H1 (cell line): ENCODE results near the gene TMEM232. TPM values are rescaled to one million over a fixed set of nuclear protein-coding genes. Genes with fewer than 3 reads are reported as not detected.

Experiments
- CTCF ChIA-PET: fragments of 300-600 bp; sonication (Branson Sonifier 250); formaldehyde crosslinking; loops from one replicate; lab custom pipeline; 2021; ENCODE audit not compliant: partially characterized antibody; lab: Charles Lee
- POLR2A ChIA-PET: fragments of 300-600 bp; sonication (Branson Sonifier 250); formaldehyde crosslinking; loops from one replicate; lab custom pipeline; 2021; ENCODE audit warnings: inconsistent platforms; ENCODE audit not compliant: partially characterized antibody; lab: Charles Lee
- DNase-seq, 2 experiments: peaks; one replicate each; pipeline versions ENCODE4 v3.0.0 to v3.0.0-alpha.2; 2010 to 2022; ENCODE audit warnings: low spot score in 2 of 2, low read depth in 1 of 2, mixed read lengths in 1 of 2
- FAIRE-seq: peaks from 2 replicates; lab custom pipeline; 2011; peaks lifted over from hg19 to GRCh38; lab: Jason Lieb, UNC
- H2AFZ ChIP-seq: 2 replicates; pipeline ENCODE4 v1.8.1; 2012; ENCODE audit warnings: low read length, inconsistent platforms
- H2AK5ac ChIP-seq: 2 replicates; pipeline ENCODE4 v1.6.1; 2013; ENCODE audit warnings: low read depth, low read length
- H2BK120ac ChIP-seq: replicated peaks from 2 replicates; pipeline ENCODE3; 2013; ENCODE audit warnings: low read depth, low read length, inconsistent platforms
- H2BK12ac ChIP-seq: 2 replicates; pipeline ENCODE4 v1.6.1; 2013; ENCODE audit warnings: low read depth, low read length
- H2BK15ac ChIP-seq: 2 replicates; pipeline ENCODE4 v1.6.1; 2013; ENCODE audit warnings: low read length
- H2BK20ac ChIP-seq: 2 replicates; pipeline ENCODE4 v1.6.1; 2013; ENCODE audit warnings: low read length
- H2BK5ac ChIP-seq: 2 replicates; pipeline ENCODE4 v1.6.1; 2013; ENCODE audit warnings: low read depth, low read length
- H3K14ac ChIP-seq: 2 replicates; pipeline ENCODE4 v1.6.1; 2013; ENCODE audit warnings: inconsistent platforms; ENCODE audit not compliant: insufficient read length
- H3K18ac ChIP-seq: 2 replicates; pipeline ENCODE4 v1.6.1; 2013; ENCODE audit warnings: low read length; ENCODE audit errors: extremely low read depth
- H3K23ac ChIP-seq: 2 replicates; pipeline ENCODE4 v1.6.1; 2013; ENCODE audit warnings: inconsistent platforms; ENCODE audit not compliant: insufficient read length
- H3K23me2 ChIP-seq: 2 replicates; pipeline ENCODE4 v1.6.1; 2013; ENCODE audit warnings: low read depth, low read length
- H3K27ac ChIP-seq: 2 replicates; pipeline ENCODE4 v1.6.1; 2011; ENCODE audit warnings: low read depth, low read length, inconsistent platforms
- H3K27me3 ChIP-seq, 4 experiments: replicated peaks in 1 of 4; 1 replicate in 1 of 4; 2 replicates in 3 of 4; pipeline versions ENCODE4 v1.6.1 to v1.8.1; 2011 to 2013; ENCODE audit warnings: low read length in 3 of 4, mild to moderate bottlenecking in 3 of 4, inconsistent platforms in 2 of 4, mixed read lengths in 2 of 4, moderate library complexity in 1 of 4; ENCODE audit not compliant: control insufficient read depth in 3 of 4, insufficient read depth in 3 of 4; ENCODE audit errors: extremely low read depth in 1 of 4
- H3K36me3 ChIP-seq, 4 experiments: 2 replicates each; pipeline versions ENCODE4 v1.6.1 to v1.8.1; 2011 to 2013; ENCODE audit warnings: mild to moderate bottlenecking in 4 of 4, low read length in 3 of 4, moderate library complexity in 2 of 4, control low read depth in 1 of 4, inconsistent platforms in 1 of 4; ENCODE audit not compliant: insufficient read depth in 4 of 4, control insufficient read depth in 2 of 4
- H3K4ac ChIP-seq: replicated peaks from 2 replicates; pipeline ENCODE3; 2013; ENCODE audit warnings: low read length, low read depth, mixed read lengths, inconsistent platforms; ENCODE audit not compliant: insufficient read length
- H3K4me1 ChIP-seq, 4 experiments: replicated peaks in 1 of 4; 1 replicate in 1 of 4; 2 replicates in 3 of 4; pipeline versions ENCODE4 v1.6.1 to v1.8.1; 2011 to 2013; ENCODE audit warnings: low read length in 3 of 4, inconsistent platforms in 2 of 4, mixed read lengths in 1 of 4; ENCODE audit not compliant: insufficient read depth in 4 of 4, control insufficient read depth in 3 of 4
- H3K4me2 ChIP-seq, 2 experiments: 2 replicates each; pipeline versions ENCODE4 v1.6.1 to v1.8.1; 2011 to 2013; ENCODE audit warnings: low read depth in 2 of 2, low read length in 2 of 2, control low read depth in 1 of 2, inconsistent platforms in 1 of 2, mild to moderate bottlenecking in 1 of 2; ENCODE audit not compliant: insufficient read depth in 1 of 2
- H3K4me3 ChIP-seq, 4 experiments: fragments of 200-600, 300-600 bp in 1 of 4; sonication (generic), shearing (Covaris generic), sonication (Bioruptor Twin) in 1 of 4; 2 replicates each; pipeline versions ENCODE4 v1.5.1 to v1.8.1; 2011 to 2016; ENCODE audit warnings: low read length in 4 of 4, low read depth in 3 of 4, control low read depth in 2 of 4, inconsistent platforms in 2 of 4, mild to moderate bottlenecking in 2 of 4, mixed read lengths in 1 of 4, moderate library complexity in 1 of 4; ENCODE audit not compliant: insufficient read depth in 2 of 4; ENCODE audit errors: extremely low read depth in 1 of 4
- H3K56ac ChIP-seq: replicated peaks from 2 replicates; pipeline ENCODE3; 2013; ENCODE audit warnings: low read depth, mild to moderate bottlenecking, mixed read lengths, low read length, inconsistent platforms; ENCODE audit not compliant: insufficient read length
- H3K79me1 ChIP-seq: 2 replicates; pipeline ENCODE4 v1.6.1; 2013; ENCODE audit warnings: low read depth, low read length, control low read depth
- H3K79me2 ChIP-seq, 2 experiments: 2 replicates each; pipeline versions ENCODE4 v1.6.1 to v1.8.1; 2012 to 2013; ENCODE audit warnings: low read length in 2 of 2, mild to moderate bottlenecking in 2 of 2, inconsistent platforms in 1 of 2; ENCODE audit not compliant: insufficient read depth in 2 of 2, control insufficient read depth in 1 of 2
- H3K9ac ChIP-seq, 4 experiments: replicated peaks in 1 of 4; 1 replicate in 1 of 4; 2 replicates in 3 of 4; pipeline versions ENCODE4 v1.6.1 to v1.8.1; 2011 to 2013; ENCODE audit warnings: low read depth in 3 of 4, low read length in 3 of 4, control low read depth in 2 of 4, mild to moderate bottlenecking in 2 of 4, moderate library complexity in 2 of 4, inconsistent platforms in 1 of 4; ENCODE audit errors: extremely low read depth in 1 of 4
- H3K9me3 ChIP-seq, 2 experiments: 2 replicates each; pipeline versions ENCODE4 v1.6.1 to v1.8.1; 2012 to 2013; ENCODE audit warnings: mild to moderate bottlenecking in 2 of 2, moderate library complexity in 2 of 2, control low read depth in 1 of 2, inconsistent platforms in 1 of 2, low read depth in 1 of 2, low read length in 1 of 2, mixed read lengths in 1 of 2; ENCODE audit not compliant: insufficient read depth in 2 of 2
- H4K20me1 ChIP-seq, 2 experiments: replicated peaks in 1 of 2; 2 replicates each; pipeline versions ENCODE3 to v1.8.1; 2011 to 2013; ENCODE audit warnings: inconsistent platforms in 2 of 2, low read length in 2 of 2, mild to moderate bottlenecking in 1 of 2; ENCODE audit not compliant: insufficient read depth in 2 of 2, control insufficient read depth in 1 of 2
- H4K5ac ChIP-seq: 2 replicates; pipeline ENCODE4 v1.6.1; 2013; ENCODE audit warnings: low read length, low read depth, mixed read lengths, inconsistent platforms; ENCODE audit not compliant: insufficient read length
- H4K8ac ChIP-seq: 2 replicates; pipeline ENCODE4 v1.8.0; 2013; ENCODE audit warnings: mild to moderate bottlenecking, moderate library complexity, low read length, inconsistent platforms; ENCODE audit not compliant: insufficient read depth; ENCODE audit errors: extremely low read depth
- H4K91ac ChIP-seq: replicated peaks from 2 replicates; pipeline ENCODE3; 2013; ENCODE audit warnings: low read length, mixed read lengths, inconsistent platforms; ENCODE audit not compliant: insufficient read length
- CBX8 ChIP-seq: fragments of 300-800, 300-1000 bp; sonication (generic); IDR thresholded peaks from 2 replicates; pipeline ENCODE4 v1.7.1; 2016; ENCODE audit warnings: low read depth, low read length, borderline replicate concordance
- polyA plus RNA-seq, 7 experiments: library from polyadenylated mRNA; depleted of rRNA in 3 of 7; stranded (reverse) in 5 of 7; unstranded in 2 of 7; fragments of >200 nt in 5 of 7; fragments of 200-250 nt in 2 of 7; gene quantifications; 1 replicate in 5 of 7; 2 replicates in 1 of 7; 4 replicates in 1 of 7; pipeline versions ENCODE4 v1.2.1 to v1.2.3, GENCODE V29; 2011 to 2013; ENCODE audit warnings: missing spikeins in 2 of 7, mixed read lengths in 2 of 7
- total RNA-seq: library from RNA; stranded (reverse); fragmentation: NEBNext Ultra II Directional; extraction: Animal tissue kit (Norgen Biotek cat#: 25700); gene quantifications from 2 replicates; pipeline ENCODE4 v1.2.1, GENCODE V29; 2021

TMEM232 gene
- total and polyA plus RNA-seq, 2 of the 8 experiments (the other 6 are each of a cell fraction or from before 2014, with no cell fraction given) = 0.38 to 1.3 TPM

DNA sequence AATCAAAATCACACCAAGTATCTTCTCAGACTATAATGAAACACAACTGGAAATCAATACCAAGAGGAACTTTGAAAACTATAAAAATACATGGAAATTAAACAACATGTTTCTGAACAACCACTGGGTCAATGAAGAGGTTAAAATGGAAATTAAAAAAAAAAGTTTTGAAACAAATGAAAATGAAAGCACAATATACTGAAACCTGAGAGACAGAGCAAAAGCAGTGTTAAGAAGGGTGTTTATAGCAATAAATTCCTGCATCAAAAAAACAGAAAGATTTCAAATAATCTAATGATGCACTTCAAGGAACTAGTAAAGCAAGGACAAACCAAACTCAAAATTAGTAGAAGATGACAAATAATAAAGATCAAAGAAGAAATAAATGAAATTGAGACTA is 92.0 kb downstream of the TMEM232 start:
- CTCF ChIA-PET = no interaction called here
- H3K9me3 ChIP-seq = no peaks in the 10 kb centered on the region
- no peak overlapping the region for H4K5ac ChIP-seq

More for the DNA sequence above, 92.0 kb downstream of the TMEM232 start:
- no peak for DNase-seq
- Histone ChIP-seq H3K14ac (no peak overlapping the region), H3K18ac (no peak overlapping the region), H3K23ac (no peak overlapping the region), H3K4me2 (no peak overlapping the region), H2AFZ (no peak overlapping the region), H4K91ac (no peak overlapping the region), H3K79me2 (no peaks in the 10 kb centered on the region), H2BK15ac (no peak overlapping the region), H2BK120ac (no peak overlapping the region), H3K27me3 (no peaks in the 10 kb centered on the region), H2AK5ac (no peak overlapping the region), H3K9ac (no peak overlapping the region), H2BK20ac (no peak overlapping the region), H3K56ac (no peak overlapping the region), H3K23me2 (no peaks in the 10 kb centered on the region), H2BK12ac (no peak overlapping the region), H3K36me3 (no peaks in the 10 kb centered on the region), H2BK5ac (no peak overlapping the region), H3K4ac (no peak overlapping the region), H4K20me1 (no peaks in the 10 kb centered on the region), H3K4me3 (no peak overlapping the region), H3K27ac (no peak overlapping the region), H3K4me1 (no peaks in the 10 kb centered on the region), H3K79me1 (no peaks in the 10 kb centered on the region), H4K8ac (no peak overlapping the region)
- POLR2A ChIA-PET = no interaction called here
- FAIRE-seq = no peak
- TF ChIP-seq CBX8 = no peak
